Activated naive CD4-positive, alpha-beta T cell treated with anti-CD3 and anti-CD28 coated beads, Interleukin-2, amount 10 ng/mL, durations not matched to agents 7 days and 5 days (primary cell): Measurements from ENCODE around the gene CHD5.
"Not testable (repeated sequence)": the region's sequence is repeated elsewhere in the genome, so short reads cannot be mapped to it uniquely, and the experiment has no call there.

ENCODE experiments used
- CTCF ChIA-PET: fragments of 350-600 bp; sonication (Branson Sonifier 250); formaldehyde crosslinking; loops from one replicate; lab custom pipeline; 2021; ENCODE audit warnings: antibody characterized with exemption; lab: Charles Lee
- DNase-seq: peaks from one replicate; pipeline ENCODE4 v3.0.0-alpha.2; 2020
- H3K27ac Mint-ChIP-seq: one replicate; pipeline ENCODE4 v1.8.0; 2021; ENCODE audit warnings: mild to moderate bottlenecking, moderate library complexity, mixed read lengths
- H3K27me3 Mint-ChIP-seq: one replicate; pipeline ENCODE4 v1.8.0; 2021; ENCODE audit warnings: mild to moderate bottlenecking, mixed read lengths
- H3K36me3 Mint-ChIP-seq: one replicate; pipeline ENCODE4 v1.8.0; 2021; ENCODE audit warnings: mixed read lengths
- H3K4me1 Mint-ChIP-seq: one replicate; pipeline ENCODE4 v1.8.0; 2021; ENCODE audit warnings: mixed read lengths
- H3K4me3 Mint-ChIP-seq: one replicate; pipeline ENCODE4 v1.8.0; 2021; ENCODE audit warnings: mild to moderate bottlenecking, moderate library complexity, mixed read lengths
- H3K9me3 Mint-ChIP-seq: one replicate; pipeline ENCODE4 v1.8.0; 2021; ENCODE audit warnings: mixed read lengths

Gene CHD5

DNA sequence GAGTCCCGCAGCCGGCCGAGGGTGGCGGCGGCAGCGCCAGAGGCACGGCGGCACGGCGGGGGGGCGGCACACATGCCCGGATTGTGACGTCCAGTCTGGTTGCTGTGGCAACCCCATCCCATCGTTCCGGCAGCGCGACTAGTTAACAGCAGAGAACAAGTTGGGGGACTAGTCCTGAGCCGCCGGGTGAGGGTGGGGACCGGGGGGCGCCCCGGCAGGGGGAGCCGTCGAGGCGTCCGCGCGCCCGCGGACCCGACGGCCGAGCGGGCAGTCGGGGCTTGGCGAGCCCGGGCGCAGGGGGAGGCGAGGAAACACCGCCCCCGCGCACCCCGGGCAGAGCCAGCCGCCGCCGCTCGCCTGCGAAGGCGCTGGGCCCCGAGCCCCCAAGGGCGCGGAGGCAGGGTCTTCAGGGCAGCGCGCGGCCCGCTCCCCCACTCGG, at the start of gene CHD5:
TSS of gene CHD5 (minus strand) at position 54 of the 439 bp plus-strand sequence. CDS start 298 bp downstream, outside the sequence.
- H3K36me3 Mint-ChIP-seq: peaks cover 12% of the 10 kb centered on the region
- no peaks in the 10 kb centered on the region for H3K9me3 Mint-ChIP-seq
- no peak within 1 kb of the TSS for H3K27ac Mint-ChIP-seq
- DNase-seq: no peak
- H3K4me3 Mint-ChIP-seq: no peak within 1 kb of the TSS
- CTCF ChIA-PET: interaction anchor here (1.2 kb wide), 1 partner anchor 26 kb away, joined by 4 read pairs; the partner anchor contains the start of gene RNF207
- H3K27me3 Mint-ChIP-seq: peaks cover 71% of the 10 kb centered on the region
- H3K4me1 Mint-ChIP-seq: peaks cover 16% of the 10 kb centered on the region

DNA sequence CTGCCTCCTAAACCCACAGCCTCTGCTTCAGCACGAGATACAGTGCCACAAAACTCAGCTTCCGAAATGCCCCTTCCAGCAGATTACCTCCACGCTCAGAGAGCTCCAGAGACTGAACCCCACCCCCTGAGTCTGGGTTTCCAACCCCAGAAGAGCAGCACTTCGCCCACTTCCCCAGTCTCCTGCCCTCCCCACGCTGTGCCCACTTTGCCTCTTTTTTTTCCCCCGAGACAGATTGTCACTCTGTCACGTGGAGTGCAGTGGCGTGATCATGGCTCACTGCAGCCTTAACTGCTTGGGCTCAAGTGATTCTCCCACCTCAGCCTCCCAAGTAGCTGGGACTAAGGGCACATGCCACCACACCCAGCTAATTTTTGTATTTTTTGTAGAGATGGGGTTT, 45.5 kb upstream of the CHD5 start:
- Mint-ChIP-seq H3K4me1 (no peaks in the 10 kb centered on the region), H3K27ac (no peak overlapping the region), H3K36me3 (peaks cover 46% of the 10 kb centered on the region), H3K9me3 (no peaks in the 10 kb centered on the region), H3K27me3 (no peaks in the 10 kb centered on the region), H3K4me3 (no peak overlapping the region)
- DNase-seq: no peak
- CTCF ChIA-PET: interaction anchor here (1.4 kb wide), 1 partner anchor 18 kb away, joined by 6 read pairs; no protein-coding TSS in a partner anchor

DNA sequence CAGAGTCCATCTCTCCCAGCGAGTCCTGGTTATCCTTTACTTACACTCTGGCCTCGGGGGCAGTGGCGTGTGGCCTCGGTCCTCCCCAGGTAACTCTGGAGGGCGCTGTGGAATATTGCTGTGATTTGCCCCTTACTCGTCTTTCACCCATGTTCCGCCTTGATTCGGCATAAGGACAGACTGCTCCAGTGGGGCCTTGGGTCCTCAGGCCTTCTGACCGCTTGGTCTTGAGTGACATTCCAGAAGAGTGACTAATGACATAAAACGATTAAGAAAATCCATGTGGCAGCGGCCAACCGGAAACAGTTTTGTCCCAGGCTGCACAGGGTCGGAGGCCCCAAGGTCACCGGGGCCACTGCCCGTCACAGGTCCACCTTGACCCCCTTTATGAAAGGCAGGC, 44.6 kb upstream of the CHD5 start:
- no peak overlapping the region for H3K27ac Mint-ChIP-seq

DNA sequence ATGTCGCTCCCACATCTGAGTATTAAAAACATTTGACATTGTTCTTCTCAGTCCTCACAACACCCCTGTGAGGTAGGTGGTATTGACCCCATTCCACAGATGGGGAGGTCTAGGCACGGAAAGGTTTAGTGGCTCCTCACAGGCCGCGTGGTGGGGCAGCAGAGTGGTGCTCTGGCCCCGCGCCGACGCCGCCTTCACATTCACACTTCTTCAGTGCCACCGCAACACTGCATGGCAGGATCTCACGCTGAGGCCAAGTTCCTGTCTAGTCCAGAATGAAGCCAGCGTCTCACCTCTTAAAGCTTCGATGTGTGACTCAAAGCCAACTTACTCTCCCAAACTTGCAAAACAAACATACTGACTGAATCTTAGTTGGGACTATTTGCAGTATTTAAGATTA, 43.5 kb upstream of the CHD5 start:
- Mint-ChIP-seq H3K4me3 (no peak overlapping the region), H3K27me3 (no peaks in the 10 kb centered on the region), H3K27ac (no peak overlapping the region), H3K4me1 (no peaks in the 10 kb centered on the region), H3K9me3 (no peaks in the 10 kb centered on the region), H3K36me3 (peaks cover 49% of the 10 kb centered on the region)
- CTCF ChIA-PET: interaction anchor here (1.0 to 1.1 kb wide), 2 partner anchors 10 to 23 kb away, joined by 3 read pairs; no protein-coding TSS in a partner anchor
- no peak for DNase-seq

More for the DNA sequence above, 44.6 kb upstream of the CHD5 start:
- DNase-seq: no peak
- Mint-ChIP-seq H3K9me3 (no peaks in the 10 kb centered on the region), H3K27me3 (no peaks in the 10 kb centered on the region), H3K4me3 (no peak overlapping the region), H3K4me1 (no peaks in the 10 kb centered on the region), H3K36me3 (peaks cover 50% of the 10 kb centered on the region)
- CTCF ChIA-PET: no interaction called here

DNA sequence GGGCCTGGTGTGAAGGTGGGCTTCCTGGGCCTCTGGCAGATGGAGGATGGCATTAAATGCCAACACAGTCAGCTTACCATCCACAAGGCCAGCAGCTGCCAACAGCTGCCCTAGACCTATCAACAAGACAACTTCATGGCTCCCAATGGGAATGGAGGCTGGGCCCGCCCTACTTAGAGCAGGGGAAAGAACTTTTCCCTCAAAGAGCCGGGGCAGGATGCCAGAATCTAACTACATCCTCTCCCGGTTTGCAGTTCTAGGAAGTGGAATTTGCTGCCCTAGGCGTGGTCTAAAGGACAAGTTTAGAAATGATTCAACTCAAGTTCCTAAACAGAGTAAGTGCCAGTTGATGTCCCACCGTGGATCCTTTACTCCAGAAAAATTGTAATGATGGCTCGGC, 42.5 kb upstream of the CHD5 start:
- Mint-ChIP-seq H3K4me1 (no peaks in the 10 kb centered on the region), H3K27ac (no peak overlapping the region), H3K9me3 (no peaks in the 10 kb centered on the region), H3K36me3 (peaks cover 49% of the 10 kb centered on the region), H3K27me3 (peaks cover 5% of the 10 kb centered on the region), H3K4me3 (no peak overlapping the region)
- DNase-seq: no peak
- CTCF ChIA-PET: interaction anchor here (1.0 to 1.5 kb wide), 2 partner anchors 9 to 15 kb away, joined by 3 read pairs; no protein-coding TSS in a partner anchor

DNA sequence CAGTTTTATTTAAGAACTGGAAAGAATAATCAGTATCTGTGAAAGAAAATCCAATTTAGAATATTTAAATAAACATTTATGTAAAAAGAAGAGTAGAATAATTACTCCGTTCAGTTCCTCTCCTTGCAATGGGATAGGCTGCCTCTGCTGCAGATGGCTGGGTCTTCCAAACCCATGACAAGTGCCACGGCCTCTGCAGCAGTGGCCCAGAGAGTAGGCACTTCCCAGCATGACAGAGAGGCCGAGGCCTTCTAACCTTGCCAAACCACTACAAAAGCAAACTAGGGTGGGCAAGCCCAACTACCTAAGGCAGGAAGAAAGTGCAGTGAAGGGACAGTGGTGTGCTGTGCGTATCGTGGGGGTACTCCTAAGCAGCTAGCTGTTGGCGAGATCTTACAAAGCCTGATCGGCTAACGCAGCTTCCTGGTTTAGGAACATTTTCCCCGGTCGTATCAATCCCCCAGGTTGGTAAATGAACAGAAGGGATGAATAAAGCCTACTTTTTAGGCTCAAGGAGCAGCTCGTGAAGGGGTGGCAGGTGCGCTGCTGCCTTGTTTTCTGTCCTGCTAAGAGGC, 41.2 kb upstream of the CHD5 start:
- Mint-ChIP-seq H3K27me3 (peaks cover 10% of the 10 kb centered on the region), H3K4me3 (no peak overlapping the region), H3K9me3 (no peaks in the 10 kb centered on the region), H3K4me1 (no peaks in the 10 kb centered on the region), H3K27ac (no peak overlapping the region), H3K36me3 (peaks cover 41% of the 10 kb centered on the region)
- CTCF ChIA-PET: interaction anchor here (1.0 to 1.5 kb wide), 2 partner anchors 16 kb away, joined by 3 read pairs; no protein-coding TSS in a partner anchor
- DNase-seq: no peak

DNA sequence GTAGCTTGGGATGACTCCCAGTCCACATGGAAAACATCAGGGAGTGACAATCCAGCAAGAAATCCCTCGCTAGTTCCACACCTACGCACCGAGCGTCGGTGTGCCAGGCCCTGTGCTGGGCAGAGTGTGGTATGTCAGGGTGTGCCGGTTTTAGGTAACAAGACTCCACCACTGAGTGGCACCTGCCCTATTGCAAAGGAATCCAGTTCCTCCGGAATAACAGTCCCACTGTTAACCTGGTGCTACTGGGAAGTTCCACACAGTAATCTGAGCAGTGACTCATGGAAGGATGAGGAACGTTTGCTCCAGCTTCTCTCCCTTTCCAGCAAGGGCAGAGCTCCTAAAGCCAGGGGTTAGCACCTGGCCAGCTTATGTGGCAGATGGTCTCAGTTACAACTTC, 40.1 kb upstream of the CHD5 start:
- H3K27me3 Mint-ChIP-seq: peaks cover 19% of the 10 kb centered on the region
- H3K4me3 Mint-ChIP-seq: no peak overlapping the region
- H3K27ac Mint-ChIP-seq: no peak overlapping the region
- CTCF ChIA-PET: interaction anchor here (1.0 to 2.2 kb wide), 3 partner anchors 12 to 15 kb away, joined by 3 to 6 read pairs (median 3); no protein-coding TSS in a partner anchor
- H3K36me3 Mint-ChIP-seq: peaks cover 32% of the 10 kb centered on the region
- no peaks in the 10 kb centered on the region for H3K4me1 Mint-ChIP-seq
- no peak for DNase-seq
- no peaks in the 10 kb centered on the region for H3K9me3 Mint-ChIP-seq

DNA sequence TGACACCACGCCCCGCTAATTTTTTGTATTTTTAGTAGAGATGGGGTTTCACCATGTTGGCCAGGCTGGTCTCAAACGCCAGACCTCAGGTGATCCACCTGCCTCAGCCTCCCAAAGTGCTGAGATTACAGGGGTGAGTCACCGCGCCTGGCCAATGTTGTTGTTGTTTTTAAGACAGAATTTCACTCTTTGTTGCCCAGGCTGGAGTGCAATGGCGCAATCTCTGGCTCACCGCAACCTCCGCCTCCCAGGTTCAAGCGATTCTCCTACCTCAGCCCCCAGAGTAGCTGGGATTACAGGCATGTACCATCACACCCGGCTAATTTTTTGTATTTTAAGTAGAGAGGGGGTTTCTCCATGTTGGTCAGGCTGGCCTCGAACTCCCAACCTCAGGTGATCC, 39.5 kb upstream of the CHD5 start:
- Mint-ChIP-seq H3K36me3 (peaks cover 26% of the 10 kb centered on the region), H3K27me3 (peaks cover 25% of the 10 kb centered on the region)
- not testable (repeated sequence) for H3K9me3 Mint-ChIP-seq, H3K4me3 Mint-ChIP-seq, H3K4me1 Mint-ChIP-seq, DNase-seq, H3K27ac Mint-ChIP-seq
- CTCF ChIA-PET: interaction anchor here (1.0 to 2.2 kb wide), 3 partner anchors 11 to 15 kb away, joined by 3 to 6 read pairs (median 3); no protein-coding TSS in a partner anchor

DNA sequence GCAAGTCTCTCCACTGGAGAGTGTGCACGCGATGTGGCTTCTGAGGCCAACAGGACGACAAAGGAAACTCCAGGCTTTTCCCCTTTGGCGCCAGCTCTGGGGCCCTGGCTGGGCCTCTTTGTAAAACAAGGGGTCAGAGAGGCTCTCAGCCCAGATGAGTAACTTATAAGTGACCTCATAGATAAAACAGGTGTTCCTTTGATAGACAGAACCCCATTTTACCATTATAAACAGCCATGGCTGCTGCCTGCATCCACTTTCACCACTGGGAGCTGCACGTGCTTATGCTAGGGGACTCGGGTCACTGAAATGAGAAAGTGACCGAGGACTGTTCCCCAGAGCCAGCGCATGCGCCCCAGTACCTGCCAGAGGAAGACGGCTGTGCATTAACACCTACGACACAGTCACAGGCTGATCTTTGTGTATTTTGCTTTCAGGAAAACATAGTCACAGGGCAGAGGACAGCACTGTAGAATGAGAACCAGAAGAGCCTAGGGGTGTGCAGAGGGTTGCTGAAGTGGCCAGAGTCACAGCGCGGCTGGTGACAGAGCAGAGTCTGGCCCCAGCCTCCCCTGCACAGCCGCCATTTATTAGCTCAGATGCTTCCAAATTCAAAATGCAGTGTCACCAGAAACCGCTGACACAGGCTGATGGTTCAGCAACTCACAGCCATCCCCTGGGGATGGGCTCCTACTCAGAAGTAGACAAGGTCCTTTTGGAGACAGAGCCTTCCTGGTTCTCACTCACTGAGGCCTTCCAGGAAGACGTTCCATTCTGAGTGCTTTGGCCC, 38.4 kb upstream of the CHD5 start:
- CTCF ChIA-PET: interaction anchor here (1.6 to 2.2 kb wide), 3 partner anchors 13 to 20 kb away, joined by 5 to 6 read pairs (median 6); partner anchors contain the start of gene RNF207
- Mint-ChIP-seq H3K4me3 (no peak overlapping the region), H3K36me3 (peaks cover 17% of the 10 kb centered on the region), H3K9me3 (no peaks in the 10 kb centered on the region), H3K4me1 (no peaks in the 10 kb centered on the region), H3K27me3 (peaks cover 28% of the 10 kb centered on the region), H3K27ac (no peak overlapping the region)
- DNase-seq: no peak

DNA sequence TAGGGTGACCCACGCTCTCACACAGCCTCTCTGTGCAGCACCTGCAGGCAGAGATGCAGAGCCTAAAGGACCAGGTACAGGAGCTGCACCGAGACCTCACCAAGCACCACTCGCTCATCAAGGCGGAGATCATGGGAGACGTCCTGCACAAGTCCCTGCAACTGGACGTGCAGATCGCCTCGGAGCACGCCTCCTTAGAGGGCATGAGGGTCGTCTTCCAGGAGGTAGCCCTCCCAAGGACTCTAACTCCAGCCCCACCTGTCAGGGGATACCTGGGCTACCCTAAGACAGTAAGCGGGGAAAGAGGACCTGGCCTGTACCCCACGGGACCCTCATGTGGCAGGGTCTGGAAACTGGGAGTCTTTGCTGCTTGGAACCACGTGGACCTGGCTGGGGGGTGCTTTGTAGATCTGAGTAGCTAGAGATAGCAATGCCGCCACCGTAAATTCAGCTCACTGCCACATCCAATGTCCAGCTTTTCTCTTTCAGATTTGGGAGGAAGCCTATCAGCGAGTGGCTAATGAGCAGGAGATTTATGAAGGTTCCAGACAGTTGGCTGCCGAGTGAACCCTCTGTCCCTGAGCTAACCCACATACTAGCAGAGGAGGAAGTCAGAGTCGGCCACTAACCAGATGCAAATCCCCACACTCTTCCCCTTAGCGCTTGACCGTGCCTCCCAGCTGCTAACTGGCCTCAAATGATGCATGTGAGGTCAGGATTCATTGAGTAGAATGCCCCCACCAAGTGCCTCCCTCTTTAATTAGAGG, 32.3 kb upstream of the CHD5 start:
- CTCF ChIA-PET: interaction anchor here (0.9 kb wide), 1 partner anchor 178 kb away, joined by 3 read pairs; no protein-coding TSS in a partner anchor

DNA sequence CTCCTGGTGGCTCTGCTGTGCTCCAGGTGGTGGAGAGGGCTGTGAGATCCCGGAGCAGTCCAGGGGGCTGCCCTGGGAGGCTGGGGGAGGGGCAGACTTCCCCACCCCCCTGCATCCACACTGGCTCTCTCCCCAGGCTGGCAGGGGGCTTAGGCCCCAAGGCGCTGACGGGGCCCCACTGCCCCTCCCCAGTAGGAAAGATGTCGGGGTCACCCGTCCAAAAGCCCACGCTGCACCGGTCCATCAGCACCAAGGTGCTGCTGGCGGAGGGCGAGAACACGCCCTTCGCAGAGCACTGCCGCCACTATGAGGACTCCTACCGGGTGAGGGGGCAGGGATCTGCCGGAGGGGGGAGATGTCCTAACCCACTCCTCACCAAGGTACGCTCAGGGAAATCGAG, 31.6 kb upstream of the CHD5 start:
- Mint-ChIP-seq H3K36me3 (no peaks in the 10 kb centered on the region), H3K4me1 (peaks cover 7% of the 10 kb centered on the region), H3K4me3 (no peak overlapping the region), H3K9me3 (no peaks in the 10 kb centered on the region), H3K27ac (no peak overlapping the region), H3K27me3 (peaks cover 86% of the 10 kb centered on the region)
- CTCF ChIA-PET: no interaction called here
- no peak for DNase-seq

More for the DNA sequence above, 32.3 kb upstream of the CHD5 start:
- no peak overlapping the region for H3K4me3 Mint-ChIP-seq
- no peaks in the 10 kb centered on the region for H3K36me3 Mint-ChIP-seq
- H3K27me3 Mint-ChIP-seq: peaks cover 85% of the 10 kb centered on the region
- DNase-seq: no peak
- H3K27ac Mint-ChIP-seq: no peak overlapping the region
- peaks cover 5% of the 10 kb centered on the region for H3K4me1 Mint-ChIP-seq
- H3K9me3 Mint-ChIP-seq: no peaks in the 10 kb centered on the region

DNA sequence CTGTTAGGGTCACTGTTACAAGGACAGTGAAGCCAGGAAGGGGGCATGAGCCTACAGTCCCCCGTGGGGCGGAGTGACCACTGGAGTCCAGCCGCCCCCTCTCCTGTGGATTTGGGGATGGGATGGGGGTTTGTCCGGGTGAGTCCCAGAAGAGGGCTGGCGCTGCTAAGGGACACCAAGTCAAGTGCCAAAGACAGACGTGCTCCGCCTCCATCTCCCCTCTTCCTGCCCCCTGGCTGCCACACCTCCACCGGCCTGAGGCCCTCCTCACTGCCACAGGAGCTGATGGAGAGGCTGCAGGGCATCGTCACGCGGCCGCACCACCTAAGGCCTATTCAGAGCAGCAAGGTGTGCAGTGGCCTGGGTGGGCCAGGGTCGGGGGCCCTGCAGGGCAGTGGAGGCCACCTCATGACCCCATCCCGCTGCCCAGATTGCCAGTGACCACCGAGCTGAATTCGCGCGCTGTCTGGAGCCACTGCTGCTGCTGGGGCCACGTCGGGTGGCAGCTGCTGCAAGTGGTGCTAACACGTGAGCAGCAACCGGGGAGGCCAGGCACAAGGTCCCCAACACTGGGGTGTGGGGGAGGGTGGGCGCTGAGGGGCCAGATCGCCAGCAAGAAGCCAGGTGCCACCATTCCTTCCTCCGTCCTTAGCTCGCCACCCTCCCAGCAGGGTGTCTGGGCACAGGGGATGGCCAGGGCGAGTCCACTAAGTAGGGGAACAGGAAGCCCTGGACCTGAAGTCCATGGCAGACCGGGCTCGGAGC, 30.7 kb upstream of the CHD5 start:
- Mint-ChIP-seq H3K4me1 (peaks cover 10% of the 10 kb centered on the region), H3K4me3 (no peak overlapping the region), H3K36me3 (no peaks in the 10 kb centered on the region), H3K27me3 (peaks cover 92% of the 10 kb centered on the region), H3K27ac (no peak overlapping the region), H3K9me3 (no peaks in the 10 kb centered on the region)
- CTCF ChIA-PET: interaction anchor here (0.8 kb wide), 1 partner anchor 41 kb away, joined by 3 read pairs; no protein-coding TSS in a partner anchor
- no peak for DNase-seq
